ENCODE measurements around the gene HYAL2. TPM values are rescaled to one million over a fixed set of nuclear protein-coding genes. Genes with fewer than 3 reads are reported as not detected.
"Not testable (repeated sequence)": the region's sequence is repeated elsewhere in the genome, so short reads cannot be mapped to it uniquely, and the experiment has no call there.

Gene HYAL2
- polyA plus RNA-seq, 1 donor, result 37.2 TPM

DNA sequence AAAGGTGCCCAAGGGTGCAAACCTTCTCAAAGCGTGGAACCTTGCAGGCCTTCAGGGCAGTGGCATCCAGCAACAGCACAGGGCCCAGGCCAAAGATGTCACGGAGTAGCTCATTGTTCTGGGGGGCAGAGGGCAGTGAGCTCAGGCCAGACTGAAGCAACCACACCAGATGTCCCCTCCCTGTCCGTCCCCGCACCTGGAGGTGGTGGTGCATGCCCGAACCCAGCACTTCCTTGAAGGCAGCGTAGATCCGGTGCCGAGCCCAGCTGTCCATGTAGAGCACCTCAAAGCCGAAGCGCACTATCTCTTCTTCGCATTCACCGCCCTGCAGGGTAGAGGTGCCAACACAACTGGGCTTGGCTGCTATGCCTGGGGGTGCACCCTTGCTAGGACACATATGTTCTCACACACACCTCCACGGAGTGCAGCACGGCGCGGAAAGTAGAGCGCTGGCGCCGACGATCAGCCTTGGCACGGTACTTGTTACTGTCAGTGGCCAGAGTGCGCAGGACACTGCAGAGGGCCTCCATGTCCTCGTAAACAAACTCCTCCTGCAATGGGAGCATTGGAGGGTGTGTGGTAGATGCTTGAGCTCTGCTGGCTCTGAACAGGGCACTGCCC lies 34.0 kb downstream of the HYAL2 start:
- WGBS (ENCODE audit: insufficient coverage, low lambda C conversion rate), result no CpG with 5 or more reads among the region's 23 CpGs
- peaks cover 38% of the 10 kb centered on the region for H3K36me3 ChIP-seq (ENCODE audit: control insufficient read depth, insufficient read depth, low read length)
- no peak for DNase-seq
- H3K4me1 ChIP-seq (ENCODE audit: control insufficient read depth, insufficient read depth, low read length), result peaks cover 21% of the 10 kb centered on the region
- no peaks in the 10 kb centered on the region for H3K27me3 ChIP-seq (ENCODE audit: control insufficient read depth, insufficient read depth, low read length)
- no peak overlapping the region for H3K4me3 ChIP-seq (ENCODE audit: low read length)
- no peak overlapping the region for H3K27ac ChIP-seq (ENCODE audit: low read length)
- H3K9me3 ChIP-seq (ENCODE audit: control insufficient read depth, low read depth, low read length), result no peaks in the 10 kb centered on the region

DNA sequence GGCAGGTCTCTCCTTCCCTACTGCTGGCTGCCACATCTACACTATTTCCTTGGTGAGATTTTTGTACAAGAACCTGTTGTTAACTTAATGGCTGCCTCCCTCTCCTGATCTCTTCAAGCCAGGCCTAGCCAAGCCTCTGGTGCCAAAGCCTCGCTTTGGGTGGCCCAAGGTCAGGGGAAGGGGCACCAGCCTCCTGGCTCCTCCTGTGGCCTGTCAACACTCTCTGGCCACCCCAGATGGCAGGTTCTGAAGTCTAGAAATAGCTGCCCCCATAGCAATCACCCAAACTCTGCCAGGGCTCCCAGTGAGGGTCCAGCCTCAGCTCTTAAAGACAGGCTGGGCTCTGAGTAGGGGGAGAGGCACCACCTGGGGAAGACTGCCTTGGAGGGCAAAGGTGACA lies 35.3 kb downstream of the HYAL2 start:
- Histone ChIP-seq H3K9me3 (ENCODE audit: control insufficient read depth, low read depth, low read length) (no peaks in the 10 kb centered on the region), H3K36me3 (ENCODE audit: control insufficient read depth, insufficient read depth, low read length) (peaks cover 38% of the 10 kb centered on the region), H3K4me3 (ENCODE audit: low read length) (no peak overlapping the region), H3K27me3 (ENCODE audit: control insufficient read depth, insufficient read depth, low read length) (no peaks in the 10 kb centered on the region), H3K4me1 (ENCODE audit: control insufficient read depth, insufficient read depth, low read length) (peaks cover 15% of the 10 kb centered on the region), H3K27ac (ENCODE audit: low read length) (no peak overlapping the region)
- WGBS (ENCODE audit: insufficient coverage, low lambda C conversion rate), result no CpG with 5 or more reads among the region's 1 CpG
- DNase-seq, result no peak

DNA sequence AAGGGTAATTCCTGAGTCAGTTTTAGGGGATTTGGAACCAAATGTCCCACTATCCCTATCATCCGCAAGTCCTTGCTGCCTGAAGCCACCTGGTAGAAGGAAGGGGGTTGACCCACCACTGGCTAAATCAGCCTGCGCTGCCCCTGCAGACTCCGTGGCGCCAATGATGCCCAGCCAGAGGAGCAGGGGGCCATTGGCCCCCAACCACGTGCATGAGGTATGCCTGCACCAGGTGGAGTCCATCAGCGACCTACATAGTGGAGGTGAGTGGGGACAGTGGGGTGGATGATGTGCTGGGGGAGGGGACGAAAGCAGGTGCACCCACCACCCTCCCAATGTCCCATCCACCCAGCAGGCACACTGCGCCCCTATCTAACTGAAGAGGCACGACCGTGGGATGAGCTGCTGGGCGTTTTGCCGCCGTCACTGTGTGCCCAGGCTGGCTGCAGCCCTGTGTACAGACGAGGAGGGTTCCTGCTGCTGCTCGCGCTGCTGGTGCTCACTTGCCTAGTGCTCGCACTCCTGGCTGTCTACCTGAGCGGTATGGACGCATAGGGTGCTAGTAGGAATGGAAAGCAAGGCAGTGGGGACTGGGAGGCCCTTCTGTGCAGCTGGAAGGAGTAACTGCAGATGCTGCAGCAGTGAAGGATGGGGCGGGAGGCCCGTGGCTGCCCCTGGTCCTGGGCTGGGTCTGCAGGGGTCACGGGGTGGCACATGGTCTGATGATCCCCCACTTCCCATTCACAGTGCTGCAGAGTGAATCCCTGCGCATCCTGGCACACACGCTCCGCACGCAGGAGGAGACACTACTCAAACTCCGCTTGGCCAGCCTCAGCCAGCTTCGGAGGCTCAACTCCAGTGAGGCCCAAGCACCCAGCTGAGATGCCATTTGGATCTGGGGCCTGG lies 36.0 kb downstream of the HYAL2 start:
- Histone ChIP-seq H3K36me3 (ENCODE audit: control insufficient read depth, insufficient read depth, low read length) (peaks cover 38% of the 10 kb centered on the region), H3K27me3 (ENCODE audit: control insufficient read depth, insufficient read depth, low read length) (no peaks in the 10 kb centered on the region), H3K4me3 (ENCODE audit: low read length) (no peak overlapping the region), H3K27ac (ENCODE audit: low read length) (no peak overlapping the region), H3K9me3 (ENCODE audit: control insufficient read depth, low read depth, low read length) (no peaks in the 10 kb centered on the region), H3K4me1 (ENCODE audit: control insufficient read depth, insufficient read depth, low read length) (peaks cover 14% of the 10 kb centered on the region)
- WGBS (ENCODE audit: insufficient coverage, low lambda C conversion rate), result no CpG with 5 or more reads among the region's 28 CpGs
- DNase-seq, result no peak

DNA sequence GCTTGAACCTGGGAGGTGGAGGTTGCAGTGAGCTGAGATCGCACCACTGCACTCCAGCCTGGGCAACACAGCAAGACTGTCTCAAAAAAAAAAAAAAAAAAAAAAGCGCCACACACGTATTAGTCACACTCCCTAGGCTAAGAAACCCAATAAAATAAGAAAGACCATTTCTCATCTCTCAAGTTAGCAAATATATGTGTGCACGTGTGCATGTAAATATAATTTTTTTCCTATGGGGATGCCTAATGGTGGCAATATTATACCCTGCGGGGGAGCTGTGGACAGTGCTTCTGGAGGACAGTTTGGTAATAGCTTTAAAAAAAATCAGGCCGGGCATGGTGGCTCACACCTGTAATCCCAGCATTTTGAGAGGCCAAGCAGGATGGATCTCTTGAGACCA lies 38.4 kb downstream of the HYAL2 start:
- H3K4me3 ChIP-seq (ENCODE audit: low read length); DNase-seq; H3K27ac ChIP-seq (ENCODE audit: low read length); H3K4me1 ChIP-seq (ENCODE audit: control insufficient read depth, insufficient read depth, low read length); H3K9me3 ChIP-seq (ENCODE audit: control insufficient read depth, low read depth, low read length); H3K27me3 ChIP-seq (ENCODE audit: control insufficient read depth, insufficient read depth, low read length): not testable (repeated sequence)
- peaks cover 25% of the 10 kb centered on the region for H3K36me3 ChIP-seq (ENCODE audit: control insufficient read depth, insufficient read depth, low read length)
- WGBS (ENCODE audit: insufficient coverage, low lambda C conversion rate), result no CpG with 5 or more reads among the region's 6 CpGs

DNA sequence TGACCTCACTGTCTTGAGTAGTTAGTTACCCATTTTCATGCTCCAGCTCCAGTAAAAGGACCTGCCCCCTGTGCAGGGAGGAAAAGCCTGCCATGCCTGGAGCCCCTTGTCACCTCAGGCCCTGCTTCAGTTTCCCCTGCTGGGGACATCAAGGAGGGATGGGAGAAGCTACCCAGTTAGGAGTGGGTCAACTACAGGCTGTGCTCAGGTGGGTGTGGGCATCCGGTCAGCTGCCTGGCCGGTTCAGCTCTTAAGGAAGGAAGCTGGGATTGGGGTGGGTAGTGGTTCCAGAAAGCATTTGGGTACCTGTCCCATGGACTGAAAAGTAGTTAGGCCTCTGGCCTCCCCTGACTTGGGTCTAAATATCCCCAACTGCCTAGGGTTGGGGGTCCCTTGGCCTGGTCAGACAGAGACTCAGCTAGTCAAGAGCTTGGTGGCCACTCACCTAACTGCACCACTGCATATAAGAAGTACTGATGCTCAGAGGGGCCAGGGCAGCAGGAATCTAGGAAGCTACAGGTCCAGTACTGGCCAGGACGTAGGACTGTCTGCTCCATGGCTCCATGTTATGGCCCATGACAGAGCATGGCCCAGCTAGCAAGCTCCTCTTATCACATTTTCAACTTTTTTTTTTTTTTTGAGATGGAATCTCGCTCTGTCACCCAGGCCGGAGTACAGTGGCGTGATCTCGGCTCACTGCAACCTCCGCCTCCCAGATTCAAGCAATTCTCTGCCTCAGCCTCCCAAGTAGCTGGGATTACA lies 43.1 kb downstream of the HYAL2 start:
- WGBS (ENCODE audit: insufficient coverage, low lambda C conversion rate), result no CpG with 5 or more reads among the region's 8 CpGs
- Histone ChIP-seq H3K4me1 (ENCODE audit: control insufficient read depth, insufficient read depth, low read length) (no peaks in the 10 kb centered on the region), H3K36me3 (ENCODE audit: control insufficient read depth, insufficient read depth, low read length) (peaks cover 31% of the 10 kb centered on the region), H3K27ac (ENCODE audit: low read length) (no peak overlapping the region), H3K9me3 (ENCODE audit: control insufficient read depth, low read depth, low read length) (peaks cover 8% of the 10 kb centered on the region), H3K4me3 (ENCODE audit: low read length) (no peak overlapping the region), H3K27me3 (ENCODE audit: control insufficient read depth, insufficient read depth, low read length) (peaks cover 22% of the 10 kb centered on the region)
- DNase-seq, result no peak

DNA sequence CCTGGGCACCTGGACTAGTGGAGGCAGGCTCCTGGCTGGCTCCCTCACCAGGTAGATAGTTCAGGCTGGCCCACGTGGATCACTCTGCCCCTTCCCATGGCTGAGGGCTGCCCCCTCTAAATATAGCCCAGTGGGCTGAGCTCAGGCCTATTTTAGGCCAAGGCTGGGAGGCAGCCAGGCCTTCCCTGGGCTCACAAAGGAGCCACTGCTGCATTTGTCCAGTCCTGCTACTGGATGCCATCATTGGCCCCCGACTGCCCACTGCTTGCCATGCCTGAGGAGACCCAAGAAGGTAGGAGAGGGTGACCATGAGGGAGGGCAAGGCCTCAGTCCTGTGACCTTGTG lies 43.7 kb downstream of the HYAL2 start, which contains the start of gene LSMEM2:
LSMEM2 (plus strand) TSS at position 208 of the 345 bp plus-strand sequence; CDS start at position 235, 27 bp downstream.
- DNase-seq, result no peak
- Histone ChIP-seq H3K36me3 (ENCODE audit: control insufficient read depth, insufficient read depth, low read length) (peaks cover 36% of the 10 kb centered on the region), H3K27ac (ENCODE audit: low read length) (no peak within 1 kb of the TSS), H3K27me3 (ENCODE audit: control insufficient read depth, insufficient read depth, low read length) (peaks cover 28% of the 10 kb centered on the region), H3K9me3 (ENCODE audit: control insufficient read depth, low read depth, low read length) (peaks cover 8% of the 10 kb centered on the region), H3K4me3 (ENCODE audit: low read length) (no peak within 1 kb of the TSS), H3K4me1 (ENCODE audit: control insufficient read depth, insufficient read depth, low read length) (peaks cover 5% of the 10 kb centered on the region)
- WGBS (ENCODE audit: insufficient coverage, low lambda C conversion rate), result no CpG with 5 or more reads among the region's 2 CpGs

DNA sequence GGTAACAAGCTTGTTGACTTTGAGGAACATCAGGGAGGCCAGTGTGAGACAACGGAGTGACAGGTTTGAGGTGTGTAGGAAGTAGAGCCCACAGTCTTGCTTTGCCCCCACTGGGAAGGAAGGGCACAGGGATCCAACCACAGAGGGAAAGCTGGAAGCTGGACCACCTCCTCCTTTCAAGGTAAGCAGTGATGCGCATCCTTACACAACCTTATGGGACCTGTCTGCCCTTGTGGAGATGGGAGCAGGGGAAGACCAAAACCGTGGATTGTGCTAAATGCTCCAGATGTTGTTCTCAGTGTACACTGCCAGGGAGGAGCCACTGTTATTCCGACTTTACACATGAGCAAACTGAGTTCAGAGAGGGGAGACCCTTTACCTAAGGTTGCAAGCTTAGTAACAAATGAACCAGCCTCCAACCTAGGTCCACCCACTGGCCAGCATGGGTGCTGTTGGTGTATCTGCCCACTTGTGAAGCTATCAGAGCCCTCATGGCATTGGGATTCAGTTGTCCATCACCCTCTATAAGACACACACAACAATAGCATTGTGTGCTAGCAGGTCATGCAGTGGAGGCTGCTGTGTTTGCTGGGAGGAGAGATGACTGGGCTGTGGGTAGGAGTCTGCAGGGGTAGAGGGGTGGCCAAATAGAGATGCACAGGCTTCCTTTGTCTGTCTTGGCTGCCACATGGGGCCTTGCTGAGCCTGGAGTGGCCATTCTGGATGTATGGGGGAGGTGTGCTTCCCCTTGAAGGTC lies 44.2 kb downstream of the HYAL2 start:
- no CpG with 5 or more reads among the region's 4 CpGs for WGBS (ENCODE audit: insufficient coverage, low lambda C conversion rate)
- Histone ChIP-seq H3K36me3 (ENCODE audit: control insufficient read depth, insufficient read depth, low read length) (peaks cover 39% of the 10 kb centered on the region), H3K27ac (ENCODE audit: low read length) (no peak overlapping the region)

DNA sequence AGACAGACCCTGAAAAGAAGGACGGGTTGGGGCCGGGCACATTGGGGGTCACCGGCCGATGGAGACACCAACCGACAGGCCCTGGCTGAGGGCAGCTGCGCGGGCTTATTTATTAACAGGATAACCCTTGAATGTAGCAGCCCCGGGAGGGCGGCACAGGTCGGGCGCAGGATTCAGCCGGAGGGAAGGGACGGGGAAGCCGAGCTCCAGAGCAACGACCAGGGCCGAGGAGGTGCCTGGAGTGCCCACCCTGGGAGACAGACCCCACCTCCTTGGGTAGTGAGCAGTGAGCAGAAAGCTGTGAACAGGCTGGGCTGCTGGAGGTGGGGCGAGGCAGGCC lies 45.8 kb downstream of the HYAL2 start:
- no peak for DNase-seq
- Histone ChIP-seq H3K4me3 (ENCODE audit: low read length) (no peak overlapping the region), H3K36me3 (ENCODE audit: control insufficient read depth, insufficient read depth, low read length) (peaks cover 41% of the 10 kb centered on the region), H3K27me3 (ENCODE audit: control insufficient read depth, insufficient read depth, low read length) (peaks cover 33% of the 10 kb centered on the region), H3K9me3 (ENCODE audit: control insufficient read depth, low read depth, low read length) (peaks cover 13% of the 10 kb centered on the region), H3K4me1 (ENCODE audit: control insufficient read depth, insufficient read depth, low read length) (peaks cover 25% of the 10 kb centered on the region), H3K27ac (ENCODE audit: low read length) (no peak overlapping the region)
- 17% methylated on average over 1 of the region's 17 CpGs for WGBS (ENCODE audit: insufficient coverage, low lambda C conversion rate)

More for the DNA sequence above, 44.2 kb downstream of the HYAL2 start:
- Histone ChIP-seq H3K4me1 (ENCODE audit: control insufficient read depth, insufficient read depth, low read length) (peaks cover 11% of the 10 kb centered on the region), H3K9me3 (ENCODE audit: control insufficient read depth, low read depth, low read length) (peaks cover 13% of the 10 kb centered on the region), H3K4me3 (ENCODE audit: low read length) (no peak overlapping the region), H3K27me3 (ENCODE audit: control insufficient read depth, insufficient read depth, low read length) (peaks cover 32% of the 10 kb centered on the region)
- DNase-seq, result no peak

DNA sequence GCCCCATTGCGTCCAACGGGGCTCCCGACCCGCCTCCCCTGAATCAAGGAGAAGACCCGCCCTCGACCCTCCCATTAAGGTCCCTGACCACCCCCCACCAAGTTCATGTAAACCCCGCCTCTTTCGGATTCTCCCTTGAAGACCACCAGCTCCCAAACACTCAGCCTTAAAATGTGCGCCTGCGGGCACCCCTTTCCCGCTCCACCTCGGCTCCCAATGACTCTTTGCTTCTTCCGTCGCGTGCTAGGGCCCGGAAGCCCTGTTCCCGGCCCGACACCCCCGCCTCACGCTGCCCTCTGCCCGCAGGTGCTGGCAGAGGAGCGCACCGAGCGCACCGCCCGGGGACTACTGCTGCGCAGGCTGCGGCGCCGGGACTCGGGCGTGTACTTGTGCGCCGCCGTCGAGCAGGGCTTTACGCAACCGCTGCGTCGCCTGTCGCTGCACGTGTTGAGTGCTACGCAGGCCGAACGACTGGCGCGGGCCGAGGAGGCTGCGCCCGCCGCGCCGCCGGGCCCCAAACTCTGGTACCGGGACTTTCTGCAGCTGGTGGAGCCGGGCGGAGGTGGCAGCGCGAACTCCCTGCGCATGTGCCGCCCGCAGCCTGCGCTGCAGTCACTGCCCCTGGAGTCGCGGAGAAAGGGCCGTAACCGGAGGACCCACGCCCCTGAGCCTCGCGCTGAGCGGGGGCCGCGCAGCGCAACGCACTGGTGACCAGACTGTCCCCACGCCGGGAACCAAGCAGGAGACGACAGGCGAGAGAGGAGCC lies 46.4 kb downstream of the HYAL2 start:
- H3K27me3 ChIP-seq (ENCODE audit: control insufficient read depth, insufficient read depth, low read length), result peaks cover 33% of the 10 kb centered on the region
- peaks cover 30% of the 10 kb centered on the region for H3K4me1 ChIP-seq (ENCODE audit: control insufficient read depth, insufficient read depth, low read length)
- H3K27ac ChIP-seq (ENCODE audit: low read length), result no peak overlapping the region
- peaks cover 13% of the 10 kb centered on the region for H3K9me3 ChIP-seq (ENCODE audit: control insufficient read depth, low read depth, low read length)
- H3K4me3 ChIP-seq (ENCODE audit: low read length), result no peak overlapping the region
- DNase-seq, result no peak
- no CpG with 5 or more reads among the region's 79 CpGs for WGBS (ENCODE audit: insufficient coverage, low lambda C conversion rate)
- H3K36me3 ChIP-seq (ENCODE audit: control insufficient read depth, insufficient read depth, low read length), result peaks cover 41% of the 10 kb centered on the region

All from large intestine (tissue), 3 donors.